GM18861 (cell line): ENCODE measurements around the gene AKAP8L.
"Not testable (repeated sequence)": the region's sequence is repeated elsewhere in the genome, so short reads cannot be mapped to it uniquely, and the experiment has no call there.

ENCODE experiments used
- ATAC-seq: cut with Tn5 transposase; IDR thresholded peaks from one replicate; pipeline ENCODE4 v1.9.1; 2021; ENCODE audit not compliant: unreplicated experiment

Gene AKAP8L

GRCh38 chr19:15419413-15420025 is 731 bp upstream of the AKAP8L start:
- peak; percentile 4 for ATAC-seq

- ATAC-seq, result no peak
Observed at GRCh38 chr19:15418231-15418578, 583 bp downstream of the AKAP8L start.

DNA sequence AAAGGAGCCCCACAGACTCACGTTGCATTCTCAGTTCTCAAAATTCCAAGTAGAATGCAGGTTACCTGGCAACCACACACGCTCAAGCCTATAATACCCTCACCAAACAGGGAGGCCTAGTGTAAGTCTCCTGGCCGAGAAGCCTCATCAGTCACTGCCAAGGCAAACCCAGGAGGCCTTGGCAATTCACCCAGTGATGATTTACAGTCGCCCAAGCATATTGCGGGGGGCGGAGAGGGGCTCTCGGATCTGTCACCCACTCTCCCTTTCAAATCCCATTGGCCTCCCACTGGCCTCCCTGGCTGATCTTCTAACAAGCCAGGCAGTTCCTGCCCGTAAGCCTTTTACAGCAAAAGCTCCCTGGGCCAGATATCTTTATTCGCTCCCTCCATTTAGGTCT is 1.1 kb downstream of the AKAP8L start:
- no peak for ATAC-seq

GRCh38 chr19:15412832-15413231 is 6.0 kb downstream of the AKAP8L start:
- ATAC-seq, result no peak

DNA sequence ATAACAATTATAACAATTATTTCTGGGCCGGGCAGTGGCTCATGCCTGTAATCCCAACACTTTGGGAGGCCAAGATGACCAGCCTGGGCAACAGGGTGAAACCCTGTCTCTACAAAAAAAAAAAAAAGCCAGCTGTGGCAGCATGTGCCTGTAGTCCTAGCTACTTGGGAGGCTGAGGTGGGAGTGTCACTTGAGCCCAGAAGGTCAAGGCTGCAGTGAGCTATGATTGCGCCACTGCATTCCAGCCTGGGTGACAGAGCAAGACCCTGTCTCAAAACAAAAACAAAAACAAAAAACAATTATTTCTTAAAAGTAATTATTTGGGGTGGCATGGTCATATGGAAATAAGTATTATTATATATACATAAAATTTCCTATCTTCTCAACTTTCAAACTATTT is 7.4 kb downstream of the AKAP8L start:
- not testable (repeated sequence) for ATAC-seq

GRCh38 chr19:15404780-15405211 is 14.0 kb downstream of the AKAP8L start:
- ATAC-seq, result no peak

- ATAC-seq, result no peak
Observed at GRCh38 chr19:15404097-15404779, 14.6 kb downstream of the AKAP8L start.

GRCh38 chr19:15403151-15403531 is 15.6 kb downstream of the AKAP8L start:
- no peak for ATAC-seq

DNA sequence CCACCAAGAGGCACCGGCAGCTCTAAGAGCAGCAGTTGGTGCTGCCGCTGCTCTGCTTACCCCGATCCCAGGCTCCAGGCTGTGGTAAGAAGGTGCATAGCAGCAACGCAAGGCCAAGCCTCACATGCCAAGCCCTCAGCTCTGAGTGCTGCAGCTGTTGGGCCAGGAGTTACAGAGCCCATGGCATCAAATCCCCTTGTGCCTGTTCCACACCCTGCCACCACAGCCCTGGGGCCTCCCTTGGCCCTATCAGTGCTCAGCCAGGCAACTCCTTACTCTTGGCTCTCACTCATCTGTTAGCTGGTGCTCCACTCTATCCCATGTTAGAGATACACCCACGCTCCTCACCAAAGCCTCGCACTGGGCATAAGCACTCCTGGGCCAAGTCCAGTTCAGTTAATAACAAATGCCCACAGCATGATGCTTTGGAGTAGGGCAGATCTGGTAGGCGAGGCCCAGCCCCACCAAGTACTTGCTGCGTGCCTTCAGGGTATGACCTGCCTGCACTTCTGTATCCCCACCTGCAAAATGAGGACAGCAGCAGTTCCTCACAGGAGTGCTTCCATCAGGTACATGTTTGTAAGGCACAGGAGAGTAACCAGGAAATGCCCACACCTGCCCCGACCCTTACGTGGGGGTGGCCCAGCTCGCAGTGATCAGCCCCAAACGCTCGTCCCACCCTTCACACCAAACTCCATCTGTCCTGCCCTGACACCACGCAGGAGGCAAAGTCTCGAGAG is 16.2 kb downstream of the AKAP8L start:
- no peak for ATAC-seq

DNA sequence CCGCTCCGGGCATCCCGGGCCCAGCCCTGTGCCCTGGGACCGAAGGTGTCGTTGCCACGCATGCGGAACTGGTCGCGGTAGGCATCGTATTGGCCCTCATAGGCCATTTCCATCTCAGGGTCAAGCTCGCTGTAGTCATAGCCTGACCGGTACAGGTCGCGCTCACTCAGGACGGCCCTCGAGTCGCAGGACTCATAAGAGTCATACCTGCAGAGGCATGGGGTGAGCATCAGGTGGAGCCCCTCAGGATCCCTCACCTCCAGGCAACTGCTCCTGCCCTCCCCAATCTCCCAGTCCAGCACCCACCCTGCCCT is 17.4 kb downstream of the AKAP8L start:
- ATAC-seq, result no peak

DNA sequence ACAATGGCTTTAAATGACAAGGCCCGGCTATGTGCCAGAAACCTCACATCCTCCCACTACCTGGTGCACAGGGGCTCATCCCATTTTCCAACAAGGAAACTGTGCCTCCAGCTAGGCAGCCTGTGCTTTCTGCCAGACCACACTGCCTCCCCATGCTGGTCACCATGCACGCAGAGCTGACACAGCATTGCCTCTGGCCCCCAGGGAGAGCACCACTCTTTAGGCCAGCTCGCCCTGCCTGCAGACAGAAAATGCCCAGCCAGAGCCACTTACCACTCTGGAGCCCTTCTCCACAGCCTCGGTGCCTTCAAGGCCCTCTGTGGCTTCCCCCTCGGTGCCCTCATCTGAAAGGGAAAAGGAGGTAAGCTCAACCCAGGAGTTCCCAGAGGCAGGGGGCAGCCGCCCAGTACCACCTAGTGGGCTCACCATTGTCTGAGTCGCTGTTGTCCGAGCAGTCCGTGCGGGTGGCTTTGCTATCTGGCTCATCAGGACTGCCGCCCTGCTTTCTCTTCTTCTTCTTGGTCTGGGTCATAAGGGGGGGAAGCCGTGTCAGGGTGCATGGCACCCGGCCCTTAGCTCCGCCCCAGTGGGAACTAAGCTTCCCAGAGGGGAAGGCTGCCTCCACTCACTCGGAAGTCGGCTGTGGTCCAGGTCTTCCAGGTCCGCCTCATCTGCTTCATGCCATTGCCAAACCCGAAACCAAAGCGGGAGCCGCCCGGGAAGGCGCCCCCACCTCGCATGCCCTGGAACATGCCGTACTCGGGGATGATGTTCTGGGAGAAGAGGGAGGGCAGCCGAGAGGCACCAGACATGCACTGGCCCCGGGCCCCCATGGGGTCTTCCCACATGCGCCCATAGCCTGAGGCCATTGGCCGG is 18.0 kb downstream of the AKAP8L start:
- ATAC-seq, result no peak

- no peak for ATAC-seq
Observed at GRCh38 chr19:15399635-15400034, 19.2 kb downstream of the AKAP8L start.

GRCh38 chr19:15399234-15399515 is 19.6 kb downstream of the AKAP8L start:
- ATAC-seq, result no peak

GRCh38 chr19:15398501-15399233 is 20.1 kb downstream of the AKAP8L start:
- ATAC-seq, result no peak

- ATAC-seq, result no peak
Observed at GRCh38 chr19:15397782-15398181, 21.0 kb downstream of the AKAP8L start.

DNA sequence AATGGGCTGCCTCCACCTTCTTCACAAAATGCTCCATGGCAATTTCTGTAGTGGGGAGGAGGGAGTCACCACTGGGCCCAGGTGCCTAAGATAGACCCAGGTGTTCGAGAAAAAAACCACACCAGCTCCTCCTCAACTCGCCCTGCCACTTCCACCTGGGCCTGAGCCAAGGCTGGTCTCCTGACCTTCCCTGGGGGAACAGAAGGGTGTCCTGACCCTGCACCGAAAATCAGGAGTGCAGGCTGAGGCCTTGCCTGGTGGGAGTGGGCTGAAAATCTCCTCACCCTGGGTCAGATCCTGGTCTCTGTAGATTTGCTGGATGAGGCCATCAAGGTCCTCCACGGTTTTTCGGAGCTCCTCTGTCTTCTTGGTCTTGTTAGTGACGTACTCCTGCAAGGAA is 21.6 kb downstream of the AKAP8L start:
- ATAC-seq, result no peak

- no peak for ATAC-seq
Observed at GRCh38 chr19:15396436-15396835, 22.4 kb downstream of the AKAP8L start.

DNA sequence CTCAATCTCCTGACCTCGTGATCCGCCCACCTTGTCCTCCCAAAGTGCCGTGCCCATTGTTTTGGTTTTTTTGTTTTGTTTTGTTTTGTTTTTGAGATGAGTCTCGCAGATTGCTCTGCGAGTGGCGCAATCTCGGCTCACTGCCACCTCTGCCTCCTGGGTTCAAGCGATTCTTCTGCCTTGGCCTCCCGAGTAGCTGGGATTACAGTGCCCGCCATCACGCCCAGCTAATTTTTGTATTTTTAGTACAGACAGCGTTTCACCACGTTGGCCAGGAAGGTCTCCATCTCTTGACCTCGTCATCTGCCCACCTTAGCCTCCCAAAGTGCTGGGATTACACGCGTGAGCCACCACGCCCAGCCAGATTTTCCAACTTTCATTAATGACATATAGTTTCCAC is 23.5 kb downstream of the AKAP8L start:
- ATAC-seq, result not testable (repeated sequence)

- ATAC-seq, result no peak
Observed at GRCh38 chr19:15394426-15394825, 24.4 kb downstream of the AKAP8L start.

- no peak for ATAC-seq
Observed at GRCh38 chr19:15393963-15394362, 24.8 kb downstream of the AKAP8L start.

DNA sequence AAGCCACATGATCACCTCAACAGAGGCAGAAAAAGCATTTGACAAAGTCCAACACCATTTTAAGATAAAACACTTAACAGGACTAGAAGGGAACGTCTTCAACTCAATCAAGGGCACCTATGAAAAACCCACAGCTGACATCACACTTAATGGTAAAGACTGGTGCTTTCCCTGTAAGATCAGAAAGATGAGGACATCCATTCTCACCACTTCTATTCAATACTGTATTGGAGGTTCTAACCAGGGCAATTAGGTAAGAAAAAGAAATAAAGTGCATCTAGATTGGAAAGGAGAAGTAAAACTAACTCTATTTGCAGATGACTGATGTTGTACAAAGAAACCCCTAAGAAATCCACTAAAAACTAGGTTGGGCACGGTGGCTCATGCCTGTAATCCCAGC is 28.0 kb downstream of the AKAP8L start:
- no peak for ATAC-seq
